GM12801 (cell line): ENCODE data around the gene FGD1.

ENCODE experiments used
- TF ChIP-seq, protein P1 (sequence below): IDR thresholded peaks from one replicate; pipeline ENCODE4 v1.5.1; 2011; ENCODE audit warnings: control low read depth; ENCODE audit not compliant: insufficient read length; ENCODE audit errors: extremely low read depth

FGD1 gene

DNA sequence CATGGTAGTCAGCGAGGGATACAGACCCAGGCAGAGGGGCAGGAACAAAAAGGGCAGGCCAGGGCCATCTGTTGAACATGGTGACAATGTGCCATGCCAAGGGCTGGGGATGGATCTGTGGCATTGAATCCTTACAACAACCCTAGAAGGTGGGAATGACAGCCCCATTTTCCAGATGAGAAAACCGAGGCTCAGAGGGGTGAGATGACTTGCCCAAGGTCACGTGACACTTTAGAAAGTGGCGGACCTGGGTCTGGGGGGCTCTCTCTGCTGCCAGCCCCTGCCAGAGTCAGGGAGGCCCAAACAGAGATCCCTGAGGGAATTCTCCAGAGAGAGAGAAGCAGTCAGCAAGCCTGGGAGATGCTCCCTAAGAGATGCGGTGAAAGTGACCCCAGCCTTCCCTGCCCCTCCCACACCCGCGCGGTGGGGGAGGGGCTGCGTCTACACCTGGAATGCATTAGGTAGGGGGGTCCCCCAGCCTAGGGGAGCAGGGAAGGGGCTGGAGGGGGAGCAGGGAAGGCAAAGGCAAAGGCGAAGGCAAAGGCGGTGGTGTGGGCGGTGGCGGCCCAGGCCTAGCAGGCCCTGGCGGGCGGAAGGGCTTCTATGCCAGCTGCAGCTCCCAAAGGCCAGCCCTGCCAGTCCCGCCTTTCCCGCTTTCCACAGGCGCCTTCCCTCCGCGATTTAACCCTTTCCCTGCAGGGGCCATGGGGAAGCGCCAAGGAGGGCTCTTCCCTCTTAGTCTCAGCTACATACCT, 13.0 kb downstream of the FGD1 start:
- TF ChIP-seq, protein P1, sequence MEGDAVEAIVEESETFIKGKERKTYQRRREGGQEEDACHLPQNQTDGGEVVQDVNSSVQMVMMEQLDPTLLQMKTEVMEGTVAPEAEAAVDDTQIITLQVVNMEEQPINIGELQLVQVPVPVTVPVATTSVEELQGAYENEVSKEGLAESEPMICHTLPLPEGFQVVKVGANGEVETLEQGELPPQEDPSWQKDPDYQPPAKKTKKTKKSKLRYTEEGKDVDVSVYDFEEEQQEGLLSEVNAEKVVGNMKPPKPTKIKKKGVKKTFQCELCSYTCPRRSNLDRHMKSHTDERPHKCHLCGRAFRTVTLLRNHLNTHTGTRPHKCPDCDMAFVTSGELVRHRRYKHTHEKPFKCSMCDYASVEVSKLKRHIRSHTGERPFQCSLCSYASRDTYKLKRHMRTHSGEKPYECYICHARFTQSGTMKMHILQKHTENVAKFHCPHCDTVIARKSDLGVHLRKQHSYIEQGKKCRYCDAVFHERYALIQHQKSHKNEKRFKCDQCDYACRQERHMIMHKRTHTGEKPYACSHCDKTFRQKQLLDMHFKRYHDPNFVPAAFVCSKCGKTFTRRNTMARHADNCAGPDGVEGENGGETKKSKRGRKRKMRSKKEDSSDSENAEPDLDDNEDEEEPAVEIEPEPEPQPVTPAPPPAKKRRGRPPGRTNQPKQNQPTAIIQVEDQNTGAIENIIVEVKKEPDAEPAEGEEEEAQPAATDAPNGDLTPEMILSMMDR, result no peak

DNA sequence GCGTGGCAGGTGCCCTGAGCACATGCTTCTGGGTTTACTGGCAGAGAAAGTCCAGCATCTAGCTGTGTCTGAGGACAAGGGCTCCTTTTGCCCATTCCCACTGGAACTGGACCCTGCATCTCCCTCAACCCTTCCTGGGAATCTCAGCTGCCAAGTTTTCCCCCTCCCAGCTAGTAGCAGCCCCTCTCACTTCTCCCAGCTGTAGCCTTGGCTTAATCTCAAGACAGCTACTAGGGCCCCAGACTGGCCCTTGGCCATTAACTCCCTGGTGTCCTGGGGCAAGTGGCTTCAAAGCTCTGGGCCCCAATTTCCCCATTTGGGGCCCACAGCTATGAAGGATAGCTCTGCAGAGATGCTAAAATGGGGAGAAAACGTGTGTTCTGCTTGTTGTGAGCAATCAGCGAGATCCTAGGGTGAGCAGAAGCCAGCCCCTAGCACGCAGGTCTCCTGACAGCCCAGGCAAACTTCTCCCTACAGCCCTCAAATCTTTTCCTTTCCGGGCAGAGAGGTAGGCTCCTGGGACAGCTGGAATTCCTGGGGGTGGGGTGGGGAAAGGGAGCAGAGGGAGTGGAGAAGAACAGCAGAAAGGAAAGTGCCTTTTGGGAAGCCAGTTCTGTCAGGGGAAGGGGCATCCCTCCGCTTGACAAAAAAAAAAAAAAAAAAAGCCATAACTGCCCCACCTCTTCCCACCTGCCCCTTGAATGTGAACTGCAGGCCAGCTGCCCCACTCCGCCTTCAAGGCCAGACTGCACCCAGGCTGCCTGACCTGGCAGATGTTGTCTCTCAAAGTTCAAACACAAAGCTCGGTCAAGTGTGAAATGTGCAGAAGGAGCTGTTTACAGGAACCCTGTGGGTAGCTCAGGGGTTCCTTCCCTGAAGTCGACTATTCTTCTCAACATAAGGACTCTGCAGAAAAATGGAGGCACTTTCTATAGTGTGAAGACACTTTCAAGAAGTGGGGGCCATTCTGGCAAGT, 16.6 kb downstream of the FGD1 start:
- TF ChIP-seq, protein P1, result no peak

DNA sequence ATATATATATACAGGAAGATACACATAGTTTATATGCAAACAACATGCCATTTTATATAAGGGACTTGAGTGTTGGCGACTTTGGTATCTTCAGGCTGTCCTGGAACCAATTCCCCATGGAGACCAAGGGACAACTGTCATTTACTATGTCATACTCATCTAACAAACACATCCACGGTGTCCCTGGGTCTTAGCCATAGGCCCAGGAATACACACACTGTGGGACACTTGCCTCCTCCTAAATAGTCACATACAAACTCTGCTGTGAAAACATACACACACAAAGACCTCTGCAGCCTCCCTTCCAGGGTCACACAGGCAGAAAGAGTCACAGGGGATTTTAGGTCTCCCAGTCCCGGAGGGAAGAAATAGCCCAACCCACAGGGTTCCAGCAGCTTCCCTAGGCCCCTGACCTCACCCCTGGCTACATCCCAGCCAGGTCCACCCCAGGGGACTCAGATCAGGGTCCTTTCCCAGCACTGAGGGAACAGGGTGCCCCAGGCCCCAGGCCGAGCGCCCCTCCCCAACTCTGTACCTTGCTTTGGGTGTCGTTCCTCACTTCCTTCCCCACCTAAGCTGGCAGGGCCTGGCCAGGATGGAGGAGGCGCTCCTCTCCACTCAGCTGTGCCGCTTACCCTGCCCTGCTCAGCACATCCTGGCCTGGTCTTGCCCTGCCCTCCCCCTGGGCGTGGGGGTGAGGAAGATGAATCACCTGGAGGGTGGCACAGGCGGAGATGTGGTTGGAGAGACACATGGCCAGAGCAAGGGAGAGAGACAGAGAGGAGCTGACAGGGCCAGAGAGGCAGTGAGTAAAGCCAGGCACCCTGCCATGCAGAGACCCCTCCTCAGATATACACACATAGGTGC, 21.8 kb downstream of the FGD1 start:
- TF ChIP-seq, protein P1, result no peak

DNA sequence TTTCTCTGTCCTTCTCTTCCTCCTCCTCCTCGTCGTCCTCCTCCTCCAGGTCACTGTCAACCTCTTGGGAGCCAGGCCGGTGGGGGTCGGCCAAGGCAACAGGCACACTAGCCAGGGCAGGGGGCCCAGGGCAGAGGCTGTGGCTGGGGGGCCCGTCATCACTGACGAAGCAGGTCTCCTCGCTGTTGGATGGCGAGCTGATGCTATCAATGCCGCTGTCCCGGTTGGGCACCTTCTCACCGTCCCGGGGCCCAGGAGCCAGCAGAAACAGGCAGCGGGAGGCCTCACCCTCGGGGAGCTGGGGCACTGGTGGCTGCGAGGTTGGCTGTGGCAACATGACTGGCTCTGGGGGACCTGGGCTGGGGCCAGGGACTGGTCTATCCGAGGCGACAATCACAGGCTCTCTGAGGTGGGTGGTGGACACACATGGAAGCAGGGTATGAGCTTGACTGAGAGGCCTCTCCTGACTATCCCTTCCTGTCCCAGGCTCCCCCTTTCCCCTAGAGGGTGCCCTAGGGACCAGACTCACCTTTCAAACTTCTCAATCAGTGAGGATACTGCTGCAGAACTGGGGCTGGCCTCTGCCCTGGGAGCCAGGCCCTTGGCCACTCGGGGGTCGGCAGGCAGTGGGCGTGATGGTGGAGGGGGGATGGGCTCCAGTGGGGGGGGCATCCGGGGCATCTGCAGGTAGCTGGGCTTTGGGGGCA, 25.8 kb downstream of the FGD1 start:
- TF ChIP-seq, protein P1, result no peak

DNA sequence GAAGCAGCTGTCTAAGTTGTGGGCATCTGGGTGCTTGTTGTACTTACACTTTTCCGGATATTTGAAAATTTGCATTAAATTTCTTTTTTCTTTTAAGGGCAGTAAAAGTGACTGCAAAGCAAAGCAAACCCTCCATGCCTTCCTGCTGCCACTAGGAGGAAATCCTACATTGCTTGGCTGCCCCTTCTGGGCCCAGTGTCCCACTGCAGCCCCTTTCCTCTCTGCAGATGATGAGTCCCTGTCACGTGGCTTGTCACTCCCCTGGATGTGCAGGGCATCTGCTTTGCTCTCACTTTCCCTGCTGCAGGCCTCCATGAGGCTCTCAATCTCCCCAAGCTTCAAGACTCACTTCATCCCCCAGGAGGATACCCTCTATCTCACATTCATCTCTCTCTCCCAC, 43.1 kb downstream of the FGD1 start:
- TF ChIP-seq, protein P1, result no peak

DNA sequence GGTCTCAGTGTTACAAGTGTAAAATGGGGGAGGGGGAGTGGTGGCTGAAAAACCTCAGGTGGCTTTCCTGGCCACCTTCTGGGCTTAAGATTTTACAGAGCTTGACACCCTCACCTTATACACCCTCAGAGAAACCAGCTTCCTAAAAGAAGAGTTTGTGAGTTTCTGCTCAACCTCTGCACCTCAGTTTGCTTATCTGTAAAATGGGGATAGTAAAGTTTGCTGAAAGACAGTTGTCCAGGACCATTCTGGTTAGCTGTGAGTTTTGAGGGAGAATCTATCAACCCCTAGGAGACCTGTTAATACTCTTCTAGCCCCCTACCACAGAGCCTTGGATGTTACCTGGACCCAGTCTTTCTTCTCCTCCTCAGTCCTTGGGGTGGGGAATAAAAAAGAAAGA, 46.1 kb downstream of the FGD1 start:
- TF ChIP-seq, protein P1, result no peak
